Vagina (tissue), 2 donors: ENCODE results near the gene LCN2.

Source experiments
- CTCF ChIP-seq, 3 experiments: fragments of 450-650 bp in 2 of 3; fragments of 200-600 bp in 1 of 3; sonication (generic) in 1 of 3; IDR thresholded peaks; one replicate each; pipeline ENCODE4 v1.5.1; 2017 to 2019; ENCODE audit warnings: antibody characterized with exemption in 3 of 3, mild to moderate bottlenecking in 2 of 3, moderate library complexity in 2 of 3
- POLR2A ChIP-seq, 2 donors: fragments of 450-650 bp; IDR thresholded peaks; one replicate each; pipeline ENCODE4 v1.6.1; 2017; ENCODE audit warnings: antibody characterized with exemption in 2 of 2, mild to moderate bottlenecking in 2 of 2, moderate library complexity in 2 of 2

DNA sequence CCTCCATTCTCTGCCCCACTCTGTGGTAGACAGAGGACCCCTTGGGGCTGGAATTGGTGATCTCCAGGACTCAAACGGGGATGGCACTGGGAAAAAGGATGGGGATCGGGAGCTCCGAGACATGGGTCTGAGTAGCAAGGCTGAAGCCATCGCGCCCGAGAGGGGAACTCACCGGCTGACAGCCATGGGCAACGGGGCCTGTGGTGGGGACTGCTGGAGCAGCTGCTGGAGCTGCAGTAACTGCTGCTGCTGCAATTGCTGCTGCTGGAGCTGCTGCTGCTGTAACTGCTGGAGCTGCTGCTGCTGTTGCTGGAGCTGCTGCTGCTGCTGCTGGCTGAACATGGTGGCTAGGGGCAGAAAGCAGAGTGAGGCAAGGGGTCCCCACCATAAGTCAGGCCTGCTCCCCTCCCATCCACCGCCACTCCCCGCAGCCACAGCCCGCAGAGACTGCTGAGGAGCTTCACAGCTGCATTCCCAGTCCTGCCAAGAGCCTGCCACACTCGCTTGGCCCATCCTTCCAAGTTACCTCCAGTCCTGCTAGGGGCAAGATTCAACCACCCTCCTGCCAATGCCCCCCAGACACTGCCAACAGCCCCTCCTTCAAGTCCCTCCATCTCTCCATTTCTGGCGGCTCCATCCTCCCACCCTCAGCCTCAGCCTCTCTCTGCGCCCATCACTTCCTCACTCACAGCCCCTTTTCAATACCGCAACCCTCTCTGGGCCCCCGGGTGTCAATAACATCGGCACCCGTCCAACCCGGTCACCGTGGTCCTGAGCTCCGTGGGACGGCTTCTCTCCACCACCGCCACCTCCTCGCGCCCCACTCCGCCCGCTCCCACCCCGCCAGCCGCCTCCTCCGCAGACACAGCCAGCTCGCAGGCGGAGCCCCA, 41.5 kb downstream of the LCN2 start:
- TF ChIP-seq POLR2A (IDR thresholded peaks at IDR 0.05) (no peak), CTCF (IDR thresholded peaks at IDR 0.05) (no peak)
